Pancreas (tissue), 10 donors: ENCODE data around the gene APOL1. TPM values are rescaled to one million over a fixed set of nuclear protein-coding genes. Genes with fewer than 3 reads are reported as not detected.
A peak's percentile ranks its signal among the peaks of the same experiment; 100 is the strongest.

Source experiments
- ATAC-seq, 4 donors: fragments of 200-7000 bp; cut with Tn5 transposase; one replicate each; pipeline versions ENCODE4 v1.8.0 to v1.9.1; 2020; ENCODE audit warnings: mild to moderate bottlenecking in 4 of 4, moderate library complexity in 4 of 4
- DNase-seq, 6 donors: peaks; one replicate each; pipeline ENCODE4 v3.0.0-alpha.2; 2020
- FAIRE-seq: peaks from 2 replicates; lab custom pipeline; 2012; peaks lifted over from hg19 to GRCh38; lab: Jason Lieb, UNC
- H3K27ac ChIP-seq, 4 donors: fragments of 200-600 bp; sonication (generic); 1 replicate in 3 of 4; 2 replicates in 1 of 4; pipeline versions ENCODE4 v1.5.0 to v1.8.0; 2020
- H3K27me3 ChIP-seq, 4 donors: fragments of 200-600 bp; one replicate each; pipeline ENCODE4 v1.8.0; 2021
- H3K36me3 ChIP-seq, 3 donors: fragments of 200-600 bp; sonication (generic) in 1 of 3; one replicate each; pipeline versions ENCODE4 v1.5.0 to v1.8.0; 2020 to 2021
- H3K4me1 ChIP-seq, 3 donors: fragments of 200-600 bp; one replicate each; pipeline ENCODE4 v1.8.0; 2021
- H3K4me3 ChIP-seq, 4 donors: fragments of 200-600 bp; sonication (generic) in 2 of 4; one replicate each; pipeline versions ENCODE4 v1.5.0 to v1.8.0; 2020 to 2021
- H3K9me3 ChIP-seq, 4 donors: fragments of 200-600 bp; one replicate each; pipeline ENCODE4 v1.8.0; 2021
- WGBS, 2 donors: extraction: QIAGEN DNeasy Blood & Tissue Kit; methylation state at CpG; one replicate each; pipeline ENCODE4 v1.1.7; 2013; 5-methylcytosine and 5-hydroxymethylcytosine counted together
- intact Hi-C, 3 donors: fragments of 100-400 bp; cut with DNase I; formaldehyde crosslinking; loops; one replicate each; pipeline versions ENCODE4 v1.11.1 to v1.14.2; 2022
- polyA plus RNA-seq, 2 donors: library from polyadenylated mRNA; stranded (reverse); fragments of 200-250 nt; gene quantifications; one replicate each; pipeline ENCODE4 v1.2.3, GENCODE V29; 2013
- total RNA-seq, 6 donors: library from RNA; stranded (reverse); fragmentation: NEBNext Ultra II Directional in 4 of 6; extraction: Animal tissue kit (Norgen Biotek cat#: 25700) in 4 of 6; gene quantifications; one replicate each; pipeline versions ENCODE4 v1.2.1 to v1.2.4, GENCODE V29; 2021 to 2023
- TF ChIP-seq, protein P1 (sequence below), 4 donors: fragments of 200-600 bp; sonication (generic) in 3 of 4; IDR thresholded peaks; one replicate each; pipeline versions ENCODE4 v1.5.0 to v1.8.0; 2021; ENCODE audit warnings: antibody characterized with exemption in 4 of 4
- donor health status: healthy with polysubstance abuse.
- donor health status: DM: no; HTN: no; CAD: no; lungs with moderate emphysema.
- donor health status: DM: no; HTN: no; CAD: no.
- donor health status: control.
- donor health status: control.
- donor health status: Bipolar disorder and iron deficiency.
- donor health status: DM: yes; HTN: yes; CAD: no.
- donor health status: DM: no; HTN: no; CAD: no.
- donor health status: DM: no; HTN: no; CAD: no.
- donor health status: DM: yes; HTN: yes; CAD: no.

Gene APOL1
- total and polyA plus RNA-seq, 8 donors = 3.2 to 25.5 (median 5.5) TPM

DNA sequence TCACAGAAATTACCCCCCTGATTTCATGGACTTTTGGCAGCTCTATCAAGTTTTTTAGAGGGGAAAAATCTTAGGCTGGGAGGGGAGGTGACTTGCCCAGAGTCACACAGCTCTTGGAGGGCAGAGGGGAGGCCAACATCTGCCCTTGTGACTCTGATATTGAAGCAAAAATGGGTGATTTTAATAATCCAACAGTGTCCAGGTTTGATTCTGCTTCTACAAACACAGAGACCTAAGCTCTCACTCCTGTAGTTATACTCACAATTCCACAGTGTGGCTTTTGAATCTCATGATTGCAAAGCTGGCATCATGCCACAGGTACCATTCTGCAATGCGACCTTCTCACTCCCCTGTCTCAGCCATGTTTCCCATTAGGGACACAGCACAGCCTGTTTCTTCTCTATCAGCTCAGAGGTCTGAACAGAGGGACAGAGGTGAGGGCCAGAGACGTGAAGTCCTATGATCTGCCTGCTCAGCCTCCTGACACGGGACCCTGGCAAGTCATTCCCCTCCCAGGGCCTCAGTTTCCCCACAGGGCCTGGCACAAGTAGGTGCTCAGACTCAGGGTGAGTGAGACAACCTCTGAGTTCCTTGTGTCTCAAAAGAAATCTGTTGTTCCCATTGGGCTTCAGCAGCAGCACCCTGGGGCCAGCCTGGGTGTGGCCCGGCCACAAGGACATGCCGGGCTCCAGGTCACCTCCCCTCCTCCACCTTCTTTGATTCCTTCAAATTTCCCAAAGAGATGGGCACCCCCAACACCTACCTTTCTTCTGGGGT is 14.4 kb upstream of the APOL1 start:
- no peaks in the 10 kb centered on the region for H3K36me3 ChIP-seq
- H3K4me3 ChIP-seq = peak overlapping the region; percentile 49 to 73 (median 60)
- DNase-seq = peak in 1 of 6 donors; percentile 25
- intact Hi-C loops = no loop called here
- H3K27ac ChIP-seq = peak overlapping the region; percentile 53 to 93 (median 74)
- no peaks in the 10 kb centered on the region for H3K27me3 ChIP-seq
- H3K9me3 ChIP-seq = no peaks in the 10 kb centered on the region
- ATAC-seq = peak; percentile 20 to 49 (median 34)
- TF ChIP-seq, protein P1, sequence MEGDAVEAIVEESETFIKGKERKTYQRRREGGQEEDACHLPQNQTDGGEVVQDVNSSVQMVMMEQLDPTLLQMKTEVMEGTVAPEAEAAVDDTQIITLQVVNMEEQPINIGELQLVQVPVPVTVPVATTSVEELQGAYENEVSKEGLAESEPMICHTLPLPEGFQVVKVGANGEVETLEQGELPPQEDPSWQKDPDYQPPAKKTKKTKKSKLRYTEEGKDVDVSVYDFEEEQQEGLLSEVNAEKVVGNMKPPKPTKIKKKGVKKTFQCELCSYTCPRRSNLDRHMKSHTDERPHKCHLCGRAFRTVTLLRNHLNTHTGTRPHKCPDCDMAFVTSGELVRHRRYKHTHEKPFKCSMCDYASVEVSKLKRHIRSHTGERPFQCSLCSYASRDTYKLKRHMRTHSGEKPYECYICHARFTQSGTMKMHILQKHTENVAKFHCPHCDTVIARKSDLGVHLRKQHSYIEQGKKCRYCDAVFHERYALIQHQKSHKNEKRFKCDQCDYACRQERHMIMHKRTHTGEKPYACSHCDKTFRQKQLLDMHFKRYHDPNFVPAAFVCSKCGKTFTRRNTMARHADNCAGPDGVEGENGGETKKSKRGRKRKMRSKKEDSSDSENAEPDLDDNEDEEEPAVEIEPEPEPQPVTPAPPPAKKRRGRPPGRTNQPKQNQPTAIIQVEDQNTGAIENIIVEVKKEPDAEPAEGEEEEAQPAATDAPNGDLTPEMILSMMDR (IDR thresholded peaks at IDR 0.05) = no peak
- peaks cover 3 to 18% (median 4%) of the 10 kb centered on the region in 3 donors for H3K4me1 ChIP-seq
- 1% methylated on average over 5 of the region's 5 CpGs for WGBS, 2 donors
- no peak for FAIRE-seq

DNA sequence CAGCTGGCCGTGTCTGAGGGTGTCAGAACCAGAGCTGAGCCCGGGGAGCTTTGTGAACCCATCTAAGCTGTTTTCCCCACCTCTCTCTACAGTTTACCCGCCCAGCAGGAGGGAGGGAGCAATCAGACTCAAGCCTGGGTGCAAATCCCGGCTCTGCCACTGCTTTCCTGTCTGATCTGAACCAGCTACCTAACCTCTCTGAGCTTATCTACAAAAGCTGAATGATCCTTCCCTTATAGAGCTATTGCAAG is 13.9 kb upstream of the APOL1 start:
- Histone ChIP-seq H3K9me3 (no peaks in the 10 kb centered on the region), H3K36me3 (no peaks in the 10 kb centered on the region), H3K27me3 (no peaks in the 10 kb centered on the region), H3K27ac (peak overlapping the region; percentile 53 to 93 (median 74)), H3K4me1 (peaks cover 3 to 18% (median 4%) of the 10 kb centered on the region in 3 donors), H3K4me3 (peak overlapping the region; percentile 49 to 73 (median 60))
- FAIRE-seq (no peak), ATAC-seq (peak; percentile 17 to 39 (median 35)), DNase-seq (no peak)
- TF ChIP-seq, protein P1 (IDR thresholded peaks at IDR 0.05) = no peak
- WGBS, 2 donors = 0 to 1% methylated on average over 4 of the region's 4 CpGs
- intact Hi-C loops = no loop called here

DNA sequence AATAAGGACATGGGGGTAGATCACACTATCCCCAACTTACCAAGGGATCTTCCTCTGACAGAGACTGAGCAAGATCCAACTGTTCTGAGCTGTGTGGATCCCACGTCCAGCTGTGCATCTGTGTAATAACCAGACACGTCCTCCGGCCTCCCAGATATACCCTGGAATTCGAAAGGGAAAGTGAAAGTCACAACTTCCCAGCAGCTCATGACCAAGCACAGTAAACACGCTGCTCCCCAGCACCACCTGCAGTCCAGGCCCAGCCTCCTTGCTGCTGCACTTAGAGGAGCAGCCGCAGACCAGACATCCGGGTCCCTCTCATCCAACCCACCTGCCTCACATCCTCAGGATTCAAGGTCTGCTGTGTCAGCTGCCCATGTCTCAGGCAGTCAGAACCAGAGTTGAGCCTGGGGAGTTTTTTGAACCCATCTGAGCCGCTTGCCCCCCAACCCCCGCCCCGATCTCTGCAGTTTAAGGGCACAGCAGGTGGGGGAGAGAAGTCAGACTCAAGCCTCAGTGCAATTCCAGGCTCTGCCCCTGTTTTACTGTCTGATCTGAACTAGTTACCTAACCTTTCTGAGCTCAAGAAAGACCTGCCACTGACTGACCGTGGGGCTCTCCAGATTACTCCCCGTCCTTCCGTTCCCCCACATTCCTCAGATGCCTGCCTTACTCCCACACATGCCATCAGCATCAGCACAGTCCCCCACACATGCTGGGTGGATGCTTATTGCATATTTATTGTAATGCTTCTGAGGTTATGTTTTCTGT is 13.3 kb upstream of the APOL1 start, which contains the start of gene APOL2:
TSS of gene APOL2 (minus strand) at position 127 of the 771 bp plus-strand sequence. CDS start 6,365 bp downstream, outside the sequence.
- TF ChIP-seq, protein P1 (IDR thresholded peaks at IDR 0.05) = peak; percentile 36 to 45 (median 44)
- no peaks in the 10 kb centered on the region for H3K9me3 ChIP-seq
- peak within 1 kb of the TSS; percentile 53 to 93 (median 74) for H3K27ac ChIP-seq
- peak; percentile 67 for FAIRE-seq
- ATAC-seq = peak; percentile 96 to 98 (median 97)
- peaks cover 3 to 18% (median 4%) of the 10 kb centered on the region in 3 donors for H3K4me1 ChIP-seq
- peak within 1 kb of the TSS; percentile 49 to 73 (median 60) for H3K4me3 ChIP-seq
- H3K27me3 ChIP-seq = no peaks in the 10 kb centered on the region
- no peaks in the 10 kb centered on the region for H3K36me3 ChIP-seq
- DNase-seq = peak; percentile 84 to 95 (median 90)
- 8 to 9% methylated on average over 13 of the region's 13 CpGs for WGBS, 2 donors
- intact Hi-C loops = no loop called here

DNA sequence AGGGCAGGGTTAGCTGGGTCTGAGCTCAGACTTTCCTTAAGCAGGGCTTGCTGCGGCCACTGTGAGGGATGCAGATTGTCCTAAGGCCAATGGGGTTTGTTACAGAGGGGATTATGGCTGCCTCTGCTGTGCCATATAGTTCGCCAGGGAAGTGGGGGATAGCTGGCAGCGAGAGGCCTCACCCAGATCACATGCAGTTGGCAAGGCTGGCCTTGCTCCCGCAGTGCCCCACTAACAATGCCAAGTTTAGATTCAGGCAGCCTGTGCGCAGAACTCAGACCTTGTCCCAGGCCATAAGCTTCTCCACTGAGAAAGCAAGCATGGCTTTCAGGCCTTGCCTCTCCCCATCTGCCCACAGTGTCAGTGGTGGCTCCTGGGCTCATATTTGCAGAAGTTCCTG is 8.9 kb upstream of the APOL1 start:
- ATAC-seq = no peak
- Histone ChIP-seq H3K4me1 (no peaks in the 10 kb centered on the region), H3K4me3 (no peak overlapping the region), H3K9me3 (no peaks in the 10 kb centered on the region), H3K27ac (no peak overlapping the region), H3K27me3 (no peaks in the 10 kb centered on the region), H3K36me3 (no peaks in the 10 kb centered on the region)
- FAIRE-seq = no peak
- TF ChIP-seq, protein P1 (IDR thresholded peaks at IDR 0.05) = no peak
- intact Hi-C loops = no loop called here
- peak in 1 of 6 donors; percentile 4 for DNase-seq
- WGBS, 2 donors = 84 to 85% methylated on average over 5 of the region's 5 CpGs
